Stimulated activated CD4-positive, alpha-beta T cell treated with anti-CD3 and anti-CD28 coated beads, Interleukin-1b, Interleukin-23, amount 100 ng/mL, for 24 hours (primary cell): Measurements from ENCODE around the gene TLX2.

Experiments used
- DNase-seq, 4 experiments: peaks; one replicate each; pipeline ENCODE4 v3.0.0-alpha.2; 2020; ENCODE audit warnings: low read depth in 4 of 4, low spot score in 1 of 4

The TLX2 gene

GRCh38 chr2:74496997-74497776, 17.1 kb upstream of the TLX2 start:
- no peak for DNase-seq

- DNase-seq, result no peak
Observed at GRCh38 chr2:74497777-74498499, 16.3 kb upstream of the TLX2 start.

DNA sequence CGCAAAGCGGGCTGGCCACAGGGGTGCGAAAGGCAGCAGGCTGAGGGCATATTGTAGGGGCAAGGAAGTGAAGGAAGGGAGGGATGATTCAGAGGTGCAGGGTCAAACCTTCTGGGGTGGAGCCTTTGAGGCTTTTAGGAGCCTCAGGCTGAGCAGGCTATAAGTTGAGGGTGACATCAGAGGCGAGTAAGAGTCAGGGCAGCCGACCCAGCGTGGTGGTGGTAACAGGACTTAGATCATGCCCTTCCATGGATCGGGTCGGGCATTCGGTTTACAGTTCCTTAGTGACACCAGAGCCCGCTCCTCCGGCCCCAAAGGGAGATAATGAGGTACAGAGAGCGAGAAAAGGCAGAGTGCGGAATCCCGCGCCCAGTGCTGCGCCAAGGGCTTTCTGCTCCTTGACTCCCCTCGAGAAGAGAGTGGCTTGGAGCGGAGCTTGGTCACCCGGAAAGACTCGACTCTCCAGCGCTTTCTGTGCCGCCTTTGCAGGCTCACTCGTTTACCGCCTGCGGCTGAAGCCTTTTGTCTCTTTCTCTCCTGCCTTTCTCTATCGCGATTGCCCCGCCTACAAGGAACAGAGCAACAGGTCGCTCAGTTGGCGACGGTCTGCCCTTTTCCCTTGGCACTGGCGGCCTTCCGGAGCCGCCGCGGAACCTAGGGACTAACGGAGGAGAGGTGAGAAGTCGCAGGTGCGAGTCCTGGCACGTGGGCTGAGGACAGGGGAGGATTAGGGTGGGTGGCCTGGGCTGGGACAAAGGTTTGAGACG, 15.6 kb upstream of the TLX2 start:
- DNase-seq, result peak in 1 of 4 experiments; percentile 19

- DNase-seq, result peak in 1 of 4 experiments; percentile 31
Observed at GRCh38 chr2:74499267-74499939, 14.8 kb upstream of the TLX2 start, which contains the start of gene LBX2. TSS of gene LBX2 (minus strand) at chr2:74499603. CDS start at chr2:74499537, 66 bp downstream.

GRCh38 chr2:74499940-74500577, 14.2 kb upstream of the TLX2 start:
- DNase-seq, result no peak

- DNase-seq, result no peak
Observed at GRCh38 chr2:74500578-74500946, 13.7 kb upstream of the TLX2 start.

DNA sequence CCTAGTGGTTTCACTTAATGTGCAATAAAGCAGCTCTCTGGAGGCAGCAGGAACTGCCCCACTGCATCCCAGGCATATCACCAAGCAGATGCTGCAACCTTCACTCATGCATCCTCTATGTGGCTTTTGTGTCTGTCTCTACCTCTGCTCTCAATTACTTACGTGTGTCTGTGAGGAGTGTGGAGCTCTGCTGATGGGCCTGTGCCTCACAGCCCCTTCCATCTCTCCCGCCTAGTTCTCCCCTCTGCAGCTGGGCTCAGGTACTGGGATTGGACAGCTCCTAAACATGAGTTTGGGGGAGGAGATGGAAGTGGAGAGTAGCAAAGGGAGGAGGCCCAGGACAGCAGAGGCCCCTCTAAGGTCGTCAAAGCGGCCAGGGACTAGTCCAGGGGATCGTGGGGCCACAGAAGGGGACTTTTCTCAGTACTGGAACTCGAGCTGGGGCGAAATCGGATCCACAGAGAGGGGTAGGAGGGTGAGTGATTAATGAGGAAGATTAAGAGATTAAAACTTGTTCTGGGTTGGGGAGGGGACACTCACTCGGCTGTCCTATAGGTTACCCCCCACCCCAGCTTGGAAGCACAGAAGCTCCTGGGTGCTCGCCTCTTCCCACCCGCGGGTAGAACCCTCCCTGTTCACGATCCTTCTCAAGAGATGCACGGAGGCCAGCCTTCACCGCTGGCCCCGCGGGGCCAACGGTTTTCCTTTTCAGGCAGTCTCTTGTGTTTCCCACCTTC, 12.7 kb upstream of the TLX2 start:
- DNase-seq, result no peak

DNA sequence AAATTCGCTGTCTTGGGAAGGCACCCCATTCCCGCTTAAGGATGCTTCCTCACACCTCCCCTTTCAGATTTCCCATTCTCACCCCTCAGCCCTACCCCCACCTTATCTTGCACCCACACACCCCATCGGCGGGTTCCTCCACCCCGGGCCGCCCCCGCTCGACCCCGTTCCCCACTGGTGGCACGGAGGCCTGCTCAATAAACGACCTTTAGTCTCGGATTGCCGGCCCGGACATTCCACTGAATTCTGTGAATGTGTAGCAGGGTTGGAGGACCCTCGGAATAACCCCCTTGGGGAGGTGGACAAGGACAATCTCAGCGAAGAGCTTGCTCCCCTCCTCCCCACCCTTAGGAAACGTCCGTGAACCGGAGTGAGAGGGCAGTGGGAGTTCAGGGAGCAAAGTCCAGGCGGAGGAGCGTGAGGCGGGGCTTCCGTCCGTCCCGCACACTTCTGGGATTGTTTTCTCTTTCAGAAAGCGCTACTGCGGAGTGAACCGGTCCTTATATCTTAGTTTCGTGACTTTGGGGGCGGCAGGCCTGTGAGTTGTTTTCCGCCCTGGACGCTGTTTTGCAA, 12.0 kb upstream of the TLX2 start:
- DNase-seq, result no peak

GRCh38 chr2:74502720-74503505, 11.3 kb upstream of the TLX2 start:
- peak in 1 of 4 experiments; percentile 40 for DNase-seq

- DNase-seq, result no peak
Observed at GRCh38 chr2:74503506-74504475, 10.5 kb upstream of the TLX2 start.

GRCh38 chr2:74504591-74504990, 9.7 kb upstream of the TLX2 start:
- DNase-seq, result no peak

DNA sequence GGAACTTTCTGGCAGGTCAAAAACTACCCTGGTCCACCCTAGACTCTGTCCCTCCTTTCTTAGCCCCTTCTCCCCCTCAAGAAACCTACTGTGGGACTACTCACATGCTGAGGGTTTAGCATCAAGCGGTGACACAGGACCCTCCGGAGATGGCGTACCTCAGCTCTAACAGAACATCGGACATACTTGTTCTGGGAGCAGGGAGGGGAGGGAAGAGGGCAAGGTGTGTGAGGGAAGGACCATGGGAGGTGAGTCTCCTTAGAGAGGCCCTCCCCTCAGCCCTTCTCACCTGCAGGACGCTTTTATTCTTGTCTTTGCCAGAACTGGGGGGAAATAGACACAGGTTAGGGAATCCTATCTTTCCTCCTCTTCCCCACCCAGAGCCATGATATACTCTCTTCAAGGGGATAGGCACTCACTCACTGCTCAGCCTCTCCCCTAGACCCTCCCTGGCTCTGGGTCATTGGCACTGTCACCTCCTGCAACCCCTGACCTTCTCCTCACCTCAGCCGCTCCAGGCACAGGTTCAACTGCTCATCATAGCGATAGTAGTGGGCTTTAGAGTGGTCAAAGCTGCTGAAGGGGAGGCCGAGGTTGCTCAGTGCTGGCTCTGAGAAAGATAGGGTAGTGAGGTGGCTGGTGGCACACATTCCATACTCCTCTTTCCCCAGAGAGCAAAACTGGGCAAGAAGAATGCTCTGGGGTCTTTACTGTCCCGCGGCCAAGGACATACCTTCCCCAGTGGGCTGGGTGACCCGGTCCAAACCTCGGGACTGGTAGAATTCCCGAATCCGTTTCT, 8.6 kb upstream of the TLX2 start:
- no peak for DNase-seq

GRCh38 chr2:74507145-74507925, 6.9 kb upstream of the TLX2 start, which contains the start of gene PCGF1:
TSS of gene PCGF1 (minus strand) at chr2:74507695. CDS start at chr2:74507668, 27 bp downstream.
- peak; percentile 98 to 99 (median 99) for DNase-seq

DNA sequence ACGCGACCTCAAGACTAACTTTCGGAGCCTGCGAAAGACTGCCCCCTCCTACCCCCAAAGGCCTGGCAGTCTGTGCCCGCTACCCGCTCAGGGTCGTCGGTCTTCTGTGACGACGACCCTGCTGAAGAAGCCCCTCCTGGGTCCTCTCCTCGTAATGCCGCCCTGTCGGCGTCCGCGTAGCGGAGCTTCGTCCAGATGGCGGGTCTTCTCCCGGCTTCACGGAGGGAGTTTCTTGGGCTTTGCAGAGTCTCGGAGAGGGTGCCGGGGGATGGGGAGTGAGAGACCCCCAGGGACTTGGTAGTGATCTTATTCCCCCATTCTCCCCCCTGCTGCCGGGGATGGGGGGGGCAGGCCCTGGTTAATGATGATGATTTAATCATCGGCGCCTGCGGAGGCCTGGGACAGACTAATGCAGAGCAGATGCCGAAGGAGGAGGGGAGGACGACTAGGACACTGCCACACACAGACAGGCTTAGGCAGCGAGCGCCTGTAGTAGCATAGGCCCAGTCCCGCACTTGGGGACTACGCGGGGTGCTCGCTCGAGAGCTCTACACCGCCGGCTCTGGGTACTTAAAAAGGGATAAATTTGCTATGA, 6.2 kb upstream of the TLX2 start:
- no peak for DNase-seq

- DNase-seq, result no peak
Observed at GRCh38 chr2:74510272-74510671, 4.0 kb upstream of the TLX2 start.
